ENCODE measurements around the gene GON4L. TPM values are rescaled to one million over a fixed set of nuclear protein-coding genes. Genes with fewer than 3 reads are reported as not detected.

Gene GON4L
- total RNA-seq, 2 donors from 2014 or later: 14.9 to 22.4 TPM

DNA sequence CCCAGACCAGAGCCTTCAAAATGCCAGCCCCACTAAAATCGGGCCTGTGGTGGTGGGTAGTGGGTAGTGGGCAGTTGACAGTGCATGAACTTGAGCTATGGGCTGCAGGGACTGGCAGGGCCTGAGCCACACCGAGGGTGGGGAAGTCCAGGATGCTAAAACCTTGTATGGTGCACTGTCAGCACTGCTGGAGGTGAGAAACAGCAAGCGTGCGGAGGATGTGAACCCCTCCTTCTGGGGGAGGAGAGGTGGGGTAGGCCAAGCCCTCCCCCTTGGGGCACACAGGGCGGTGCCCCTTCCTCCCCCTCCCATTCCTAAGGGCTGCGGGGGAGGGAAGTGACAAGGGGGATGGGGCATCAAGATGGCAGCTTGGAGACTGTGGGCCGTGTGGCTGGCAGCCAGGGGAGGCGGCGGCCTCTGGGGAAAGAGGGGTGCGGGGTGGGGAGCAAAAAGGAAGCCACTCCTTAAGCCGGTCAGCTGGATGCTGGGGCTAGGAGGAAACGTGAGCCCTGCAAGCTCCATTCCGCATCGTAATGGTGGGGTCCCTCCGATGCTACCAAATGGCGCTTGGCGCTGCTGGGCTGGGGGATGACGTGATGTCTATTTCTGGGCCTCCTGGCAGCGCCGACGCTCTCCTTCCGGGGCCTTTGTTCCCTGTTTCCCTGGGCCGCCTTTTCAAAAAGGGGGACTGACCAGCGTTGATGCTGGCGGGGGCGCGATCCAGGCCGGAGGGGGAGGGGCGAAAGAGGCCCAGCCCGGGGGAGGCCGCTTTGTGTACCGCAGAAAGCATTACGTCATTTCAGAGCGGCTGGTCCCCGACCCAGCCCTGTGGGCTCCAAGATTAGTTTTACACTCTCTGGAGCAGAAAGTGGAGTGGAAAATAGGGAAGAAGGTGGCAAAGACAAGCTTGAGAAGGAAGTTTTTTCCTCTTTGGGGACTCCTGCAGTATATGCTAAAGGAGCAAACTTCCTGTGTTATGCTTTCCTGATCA is 3.2 kb upstream of the GON4L start:
- H3K27me3 ChIP-seq: no peaks in the 10 kb centered on the region
- no peaks in the 10 kb centered on the region for H3K9me3 ChIP-seq
- no peaks in the 10 kb centered on the region for H3K36me3 ChIP-seq
- TF ChIP-seq, protein P1, sequence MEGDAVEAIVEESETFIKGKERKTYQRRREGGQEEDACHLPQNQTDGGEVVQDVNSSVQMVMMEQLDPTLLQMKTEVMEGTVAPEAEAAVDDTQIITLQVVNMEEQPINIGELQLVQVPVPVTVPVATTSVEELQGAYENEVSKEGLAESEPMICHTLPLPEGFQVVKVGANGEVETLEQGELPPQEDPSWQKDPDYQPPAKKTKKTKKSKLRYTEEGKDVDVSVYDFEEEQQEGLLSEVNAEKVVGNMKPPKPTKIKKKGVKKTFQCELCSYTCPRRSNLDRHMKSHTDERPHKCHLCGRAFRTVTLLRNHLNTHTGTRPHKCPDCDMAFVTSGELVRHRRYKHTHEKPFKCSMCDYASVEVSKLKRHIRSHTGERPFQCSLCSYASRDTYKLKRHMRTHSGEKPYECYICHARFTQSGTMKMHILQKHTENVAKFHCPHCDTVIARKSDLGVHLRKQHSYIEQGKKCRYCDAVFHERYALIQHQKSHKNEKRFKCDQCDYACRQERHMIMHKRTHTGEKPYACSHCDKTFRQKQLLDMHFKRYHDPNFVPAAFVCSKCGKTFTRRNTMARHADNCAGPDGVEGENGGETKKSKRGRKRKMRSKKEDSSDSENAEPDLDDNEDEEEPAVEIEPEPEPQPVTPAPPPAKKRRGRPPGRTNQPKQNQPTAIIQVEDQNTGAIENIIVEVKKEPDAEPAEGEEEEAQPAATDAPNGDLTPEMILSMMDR (IDR thresholded peaks at IDR 0.05): no peak
- peak overlapping the region; percentile 92 to 98 for H3K27ac ChIP-seq
- H3K4me3 ChIP-seq: peak overlapping the region; percentile 44 to 56
- DNase-seq (ENCODE audit: low spot score): peak; percentile 91
- H3K4me1 ChIP-seq: peaks cover 0 to 30% of the 10 kb centered on the region in 2 donors

DNA sequence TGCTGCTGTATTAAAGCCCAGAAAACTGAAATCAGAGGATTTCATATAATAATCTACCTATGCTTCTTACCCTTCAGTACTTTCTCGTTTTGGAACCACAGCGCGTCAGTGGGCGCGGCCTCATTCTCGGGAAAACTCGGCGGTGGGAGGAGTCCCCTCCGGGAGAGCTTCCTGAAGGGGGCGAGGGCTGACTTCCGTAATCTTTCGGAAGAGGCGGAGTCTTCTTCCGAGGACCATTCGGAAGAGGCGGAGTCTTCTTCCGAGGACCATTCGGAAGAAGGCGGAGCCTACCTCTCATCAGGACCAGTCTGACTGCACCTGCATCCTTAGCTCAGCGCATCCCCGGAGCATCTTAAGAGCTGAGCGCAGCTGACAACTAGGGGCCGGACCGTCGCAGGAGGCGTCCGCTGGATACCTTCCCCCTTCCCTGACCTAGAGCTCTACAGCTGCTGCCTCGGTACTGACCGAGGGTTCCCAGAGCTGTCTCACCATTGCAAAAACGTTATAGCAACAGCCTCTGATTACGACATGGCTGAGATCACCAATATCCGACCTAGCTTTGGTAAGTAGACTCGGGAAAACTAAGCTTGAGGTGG is 2.3 kb upstream of the GON4L start, which contains the start of gene SYT11:
SYT11 (plus strand) TSS at position 334 of the 596 bp plus-strand sequence; CDS start at position 529, 195 bp downstream.
- Histone ChIP-seq H3K4me1 (peaks cover 0 to 30% of the 10 kb centered on the region in 2 donors), H3K27me3 (no peaks in the 10 kb centered on the region), H3K36me3 (peaks cover 4% of the 10 kb centered on the region), H3K9me3 (no peaks in the 10 kb centered on the region), H3K27ac (peak within 1 kb of the TSS; percentile 92 to 98), H3K4me3 (peak within 1 kb of the TSS; percentile 44 to 56)
- DNase-seq (ENCODE audit: low spot score): peak; percentile 96
- TF ChIP-seq, protein P1 (IDR thresholded peaks at IDR 0.05): no peak

DNA sequence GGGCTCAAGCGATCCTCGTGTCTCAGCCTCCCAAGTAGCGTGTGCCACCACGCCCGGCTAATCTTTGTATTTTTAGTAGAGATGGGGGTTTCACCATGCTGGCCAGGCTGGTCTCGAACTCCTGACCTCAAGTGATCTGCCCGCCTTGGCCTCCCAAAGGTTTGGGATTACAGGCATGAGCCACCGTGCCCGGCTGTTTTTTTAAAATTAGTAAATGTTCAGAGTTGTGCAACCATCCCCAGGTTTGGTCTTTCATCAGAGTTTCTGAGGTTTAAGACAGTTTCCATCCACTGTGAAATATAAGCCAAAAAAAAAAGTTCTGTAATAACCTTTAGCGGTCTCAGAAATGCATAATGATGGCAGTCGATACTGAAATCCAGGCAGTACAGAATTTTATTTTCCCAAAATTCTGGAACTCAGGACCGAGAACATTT is 1.8 kb upstream of the GON4L start:
- Histone ChIP-seq H3K4me1 (peaks cover 0 to 30% of the 10 kb centered on the region in 2 donors), H3K27ac (peak overlapping the region; percentile 92 to 98), H3K36me3 (peaks cover 9% of the 10 kb centered on the region), H3K27me3 (no peaks in the 10 kb centered on the region), H3K4me3 (peak overlapping the region; percentile 28 to 56), H3K9me3 (no peaks in the 10 kb centered on the region)
- DNase-seq (ENCODE audit: low spot score): peak; percentile 70
- TF ChIP-seq, protein P1 (IDR thresholded peaks at IDR 0.05): no peak

DNA sequence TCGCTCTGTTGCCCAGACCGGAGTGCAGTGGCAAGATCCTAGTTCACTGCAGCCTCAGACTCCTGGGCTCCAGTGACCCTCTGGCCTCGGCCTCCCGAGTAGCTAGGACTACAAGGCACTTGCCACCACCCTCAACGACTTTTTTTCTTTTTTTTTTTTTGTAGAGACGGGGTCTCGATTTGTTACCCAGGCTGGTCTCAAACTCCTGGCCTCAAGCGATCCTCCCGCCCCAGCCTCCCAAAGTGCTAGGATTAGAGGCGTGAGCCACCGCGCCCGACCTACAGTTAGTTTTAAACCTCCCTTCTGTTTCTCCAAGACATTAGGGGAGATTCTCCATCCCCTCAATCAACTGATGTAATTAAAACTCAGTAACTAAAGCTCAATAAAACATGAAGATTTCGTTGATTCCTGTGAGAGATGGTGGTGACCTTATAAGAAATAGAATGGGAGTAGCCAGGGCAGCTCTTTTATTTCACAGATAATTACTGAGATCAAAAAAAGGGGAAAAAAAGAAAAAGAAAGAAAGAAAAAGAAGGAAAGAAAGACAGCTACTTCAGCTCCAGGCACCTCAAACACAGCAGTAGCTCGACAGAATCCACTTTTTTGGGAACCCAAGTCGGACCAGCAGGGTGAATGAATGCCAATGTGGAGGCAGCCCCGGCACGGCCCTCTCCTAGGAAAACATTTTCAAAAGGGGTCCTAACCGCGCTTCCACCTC is 598 bp downstream of the GON4L start:
- H3K4me3 ChIP-seq: peak overlapping the region; percentile 75 to 78
- H3K9me3 ChIP-seq: no peaks in the 10 kb centered on the region
- TF ChIP-seq, protein P1 (IDR thresholded peaks at IDR 0.05): no peak
- peaks cover 31% of the 10 kb centered on the region for H3K36me3 ChIP-seq
- no peak for DNase-seq (ENCODE audit: low spot score)
- H3K27ac ChIP-seq: peak overlapping the region; percentile 80 to 88
- H3K4me1 ChIP-seq: peaks cover 0 to 30% of the 10 kb centered on the region in 2 donors
- H3K27me3 ChIP-seq: no peaks in the 10 kb centered on the region

DNA sequence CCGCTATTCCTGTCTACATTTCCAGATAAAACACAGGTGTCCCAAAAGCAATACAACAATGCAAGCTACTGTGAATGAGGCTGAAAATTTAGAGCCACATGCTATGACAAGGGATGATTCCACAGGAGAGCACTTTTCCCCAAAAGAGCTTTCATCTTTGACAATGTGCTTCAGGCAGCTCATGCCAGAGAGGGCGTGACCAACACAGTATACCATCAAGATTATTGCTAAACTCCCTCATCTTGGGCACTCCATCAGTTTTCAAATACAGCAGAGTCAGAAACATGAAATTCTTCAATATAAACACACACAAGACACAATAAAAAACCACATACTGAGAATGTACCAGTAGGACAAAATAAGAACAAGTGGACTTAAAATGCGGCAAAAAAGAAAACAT is 6.7 kb downstream of the GON4L start:
- no peaks in the 10 kb centered on the region for H3K27me3 ChIP-seq
- H3K4me3 ChIP-seq: no peak overlapping the region
- H3K4me1 ChIP-seq: peaks cover 0 to 8% of the 10 kb centered on the region in 2 donors
- TF ChIP-seq, protein P1 (IDR thresholded peaks at IDR 0.05): no peak
- H3K27ac ChIP-seq: no peak overlapping the region
- H3K9me3 ChIP-seq: no peaks in the 10 kb centered on the region
- H3K36me3 ChIP-seq: peaks cover 53% of the 10 kb centered on the region
- no peak for DNase-seq (ENCODE audit: low spot score)
